K562 (cell line): ENCODE data around the gene VDAC2. TPM values are rescaled to one million over a fixed set of nuclear protein-coding genes. Genes with fewer than 3 reads are reported as not detected.
A peak's percentile ranks its signal among the peaks of the same experiment; 100 is the strongest.

Experiments used
- ARNT ChIP-seq, 2 experiments: fragments of 450-650 bp; IDR thresholded peaks; 2 replicates each; pipeline ENCODE4 v1.6.1; 2016; ENCODE audit warnings: mild to moderate bottlenecking in 1 of 2
- BCOR ChIP-seq: fragments of 450-650 bp; IDR thresholded peaks from 2 replicates; pipeline ENCODE4 v1.6.1; 2016
- CBFA2T2 ChIP-seq: fragments of 450-650 bp; conservative IDR thresholded peaks from 2 replicates; pipeline ENCODE4 v1.6.1; 2017; ENCODE audit warnings: mild to moderate bottlenecking
- CEBPB ChIP-seq: fragments of 450-650 bp; IDR thresholded peaks from 2 replicates; pipeline ENCODE4 v1.6.1; 2016; ENCODE audit warnings: missing genetic modification characterization, missing compliant biosample characterization
- CHD1 ChIP-seq: fragments of 200-600 bp; sonication (generic); IDR thresholded peaks from one replicate; pipeline ENCODE4 v1.6.1; 2012; ENCODE audit warnings: mild to moderate bottlenecking, moderate library complexity, low read length, inconsistent platforms
- CHD2 ChIP-seq: IDR thresholded peaks from 2 replicates; pipeline ENCODE4 v1.6.1; 2011; ENCODE audit warnings: low read depth, low read length
- CSDE1 ChIP-seq, 2 experiments: fragments of 450-650 bp; IDR thresholded peaks; 2 replicates each; pipeline ENCODE4 v1.6.1; 2016; ENCODE audit warnings: mild to moderate bottlenecking in 1 of 2
- CUX1 ChIP-seq: fragments of 200-800 bp; sonication (Bioruptor generic); IDR thresholded peaks from 2 replicates; pipeline ENCODE4 v1.6.1; 2016; ENCODE audit warnings: missing genetic modification characterization, missing compliant biosample characterization
- HDAC1 ChIP-seq, 2 experiments: fragments of 450-650 bp; IDR thresholded peaks; 2 replicates each; pipeline ENCODE4 v1.6.1; 2016 to 2017; ENCODE audit warnings: inconsistent platforms in 1 of 2, mild to moderate bottlenecking in 1 of 2, moderate library complexity in 1 of 2
- IRF9 ChIP-seq: fragments of 450-650 bp; IDR thresholded peaks from 2 replicates; pipeline ENCODE4 v1.6.1; 2016; ENCODE audit warnings: missing biosample characterization, missing genetic modification characterization
- JUN ChIP-seq, 2 experiments: sonication (generic) in 1 of 2; formaldehyde crosslinking in 1 of 2; IDR thresholded peaks; 2 replicates each; pipeline versions ENCODE4 v1.6.1 to v1.8.0; 2012 to 2022; ENCODE audit warnings: borderline replicate concordance in 2 of 2, mild to moderate bottlenecking in 2 of 2, improper control_type of control experiment in 1 of 2, low read depth in 1 of 2, low read length in 1 of 2, missing genetic modification reagents in 1 of 2
- LEF1 ChIP-seq: fragments of 450-650 bp; IDR thresholded peaks from 2 replicates; pipeline ENCODE4 v1.6.1; 2016; ENCODE audit warnings: mild to moderate bottlenecking
- MXD1 ChIP-seq: fragments of 250-450 bp; sonication (Bioruptor Pico); IDR thresholded peaks from 2 replicates; pipeline ENCODE4 v1.8.0; 2021; ENCODE audit warnings: borderline replicate concordance, mild to moderate bottlenecking, moderate library complexity; ENCODE audit not compliant: poor library complexity, severe bottlenecking
- PHB ChIP-seq: fragments of 250-450 bp; sonication (Bioruptor Pico); IDR thresholded peaks from 2 replicates; pipeline ENCODE4 v1.5.0; 2021
- PTTG1 ChIP-seq: fragments of 450-650 bp; IDR thresholded peaks from 2 replicates; pipeline ENCODE4 v1.6.1; 2016; ENCODE audit warnings: low read depth, mild to moderate bottlenecking, missing genetic modification characterization, missing compliant biosample characterization
- SAP30 ChIP-seq: fragments of 200-600 bp; sonication (generic); IDR thresholded peaks from 2 replicates; pipeline ENCODE4 v1.6.1; 2012; ENCODE audit warnings: borderline replicate concordance, low read depth, mild to moderate bottlenecking, moderate library complexity, low read length, control low read depth, inconsistent platforms; ENCODE audit not compliant: insufficient read depth, poor library complexity, severe bottlenecking
- ZBTB8A ChIP-seq: fragments of 450-650 bp; IDR thresholded peaks from 2 replicates; pipeline ENCODE4 v1.6.1; 2018; ENCODE audit warnings: mild to moderate bottlenecking, moderate library complexity; ENCODE audit not compliant: partially characterized antibody
- ZNF436 ChIP-seq: fragments of 250-450, 450-650 bp; sonication (Bioruptor Pico); formaldehyde crosslinking; IDR thresholded peaks from 2 replicates; pipeline ENCODE4 v1.7.0; 2020; ENCODE audit warnings: mild to moderate bottlenecking
- ZNF449 ChIP-seq: fragments of 250-450 bp; sonication (Bioruptor Pico); IDR thresholded peaks from 2 replicates; pipeline ENCODE4 v1.8.0; 2022; ENCODE audit warnings: moderate library complexity, mild to moderate bottlenecking, inconsistent platforms
- polyA plus RNA-seq, 8 experiments: library from polyadenylated mRNA; depleted of rRNA in 4 of 8; stranded (reverse) in 5 of 8; unstranded in 3 of 8; fragments of >200 nt; fragmentation: Nextera tagmentation in 2 of 8; fragmentation: Illumina TruSeq in 1 of 8; extraction: Ambion mirVana in 2 of 8; extraction: Trizol in 1 of 8; gene quantifications; 2 replicates each; pipeline versions ENCODE4 v1.2.1 to v1.2.3, GENCODE V29; 2011 to 2014; ENCODE audit warnings: inconsistent platforms in 1 of 8, missing spikeins in 1 of 8
- total RNA-seq, 7 experiments: library from RNA; depleted of rRNA in 6 of 7; stranded (reverse); fragments of >200 nt in 6 of 7; fragmentation: Illumina TruSeq in 2 of 7; extraction: Trizol in 2 of 7; gene quantifications; 2 replicates each; pipeline versions ENCODE4 v1.2.1 to v1.2.3, GENCODE V29; 2011 to 2021; ENCODE audit warnings: low replicate concordance in 1 of 7

Gene VDAC2
- total and polyA plus RNA-seq, 9 of the 15 experiments (the other 6 are each of a cell fraction or from before 2014, with no cell fraction given) = 139 to 450 (median 250) TPM

GRCh38 chr10:75210282-75211006 is at the start of gene VDAC2 (continued):
- TF ChIP-seq CUX1 (CRISPR knock-in tag) (no peak), SAP30 (peak; percentile 80), LEF1 (peak; percentile 28; the same call in 1 of the 2 replicates), HDAC1 (IDR thresholded peaks at IDR 0.05) (peak in 1 of 2 experiments; percentile 88; a peak in 2 of 4 replicates), IRF9 (tag) (no peak), PTTG1 (tag) (no peak), CBFA2T2 (no peak), MXD1 (CRISPR knock-in tag) (no peak), PHB (peak; percentile 47; the same call in 1 of the 2 replicates), BCOR (peak; percentile 32; the same call in 1 of the 2 replicates), ARNT (IDR thresholded peaks at IDR 0.05) (0 out of 4 replicates have a peak, but pooled peaks of 1 of the 2 experiments have one; percentile 8), ZBTB8A (no peak), CHD2 (peak; percentile 80), CEBPB (no peak), CSDE1 (IDR thresholded peaks at IDR 0.05) (no peak; a peak in 1 of 4 replicates), CHD1 (peak; percentile 99), ZNF436 (no peak), ZNF449 (CRISPR knock-in tag) (no peak), JUN (IDR thresholded peaks at IDR 0.05; ENCODE audit: borderline replicate concordance, low read depth, low read length) (no peak), JUN (CRISPR knock-in tag; IDR thresholded peaks at IDR 0.05; ENCODE audit: borderline replicate concordance) (peak; percentile 69; the same call in 1 of the 2 replicates)
